Tibial artery (tissue), 4 donors: ENCODE data around the gene TSPAN15.

ENCODE experiments used
- DNase-seq, 2 donors: peaks; one replicate each; pipeline ENCODE4 v3.0.0-alpha.2; 2019
- H3K27ac ChIP-seq, 2 donors: fragments of 200-600 bp; sonication (generic) in 1 of 2; 1 replicate in 1 of 2; 2 replicates in 1 of 2; pipeline ENCODE4 v1.5.1; 2018 to 2019; ENCODE audit warnings: mild to moderate bottlenecking in 1 of 2
- H3K27me3 ChIP-seq, 2 donors: fragments of 200-600 bp; sonication (generic) in 1 of 2; one replicate each; pipeline versions ENCODE4 v1.5.1 to v1.6.0; 2016 to 2019
- H3K36me3 ChIP-seq, 3 donors: fragments of 200-600 bp; sonication (generic) in 2 of 3; one replicate each; pipeline ENCODE4 v1.5.1; 2016 to 2019; ENCODE audit warnings: mild to moderate bottlenecking in 2 of 3
- H3K4me1 ChIP-seq, 4 donors: fragments of 200-600 bp; sonication (generic) in 2 of 4; 1 replicate in 3 of 4; 2 replicates in 1 of 4; pipeline ENCODE4 v1.5.1; 2016 to 2019
- H3K4me3 ChIP-seq, 2 donors: fragments of 200-600 bp; sonication (generic) in 1 of 2; 1 replicate in 1 of 2; 2 replicates in 1 of 2; pipeline ENCODE4 v1.5.1; 2018 to 2019; ENCODE audit warnings: mild to moderate bottlenecking in 2 of 2
- H3K9me3 ChIP-seq, 3 donors: fragments of 200-600 bp; sonication (generic) in 1 of 3; one replicate each; pipeline ENCODE4 v1.5.1; 2016 to 2019
- CTCF ChIP-seq, 2 experiments: fragments of 200-600 bp in 1 of 2; fragments of 450-650 bp in 1 of 2; IDR thresholded peaks; one replicate each; pipeline ENCODE4 v1.5.1; 2017 to 2019; ENCODE audit warnings: antibody characterized with exemption in 2 of 2, mild to moderate bottlenecking in 1 of 2, moderate library complexity in 1 of 2
- intact Hi-C: fragments of 100-400 bp; cut with DNase I; formaldehyde crosslinking; loops from one replicate; pipeline ENCODE4 v1.15.0; 2023; ENCODE audit warnings: low total_unique reads

TSPAN15 gene

GRCh38 chr10:69417542-69417941 is 33.7 kb upstream of the TSPAN15 start:
- intact Hi-C loops, result loop anchor here (10.0 kb wide), 1 partner anchor 217 kb away; the partner anchor contains the start of gene FAM241B
- Histone ChIP-seq H3K4me3 (no peak overlapping the region), H3K27ac (no peak overlapping the region), H3K27me3 (no peaks in the 10 kb centered on the region), H3K4me1 (peaks cover 0 to 23% (median 12%) of the 10 kb centered on the region in 4 donors), H3K9me3 (no peaks in the 10 kb centered on the region), H3K36me3 (no peaks in the 10 kb centered on the region)
- TF ChIP-seq CTCF (IDR thresholded peaks at IDR 0.05), result no peak
- DNase-seq, result no peak

GRCh38 chr10:69418052-69418752 is 33.1 kb upstream of the TSPAN15 start:
- H3K9me3 ChIP-seq, result no peaks in the 10 kb centered on the region
- no peak overlapping the region for H3K27ac ChIP-seq
- H3K4me1 ChIP-seq, result peaks cover 0 to 16% (median 7%) of the 10 kb centered on the region in 4 donors
- no peaks in the 10 kb centered on the region for H3K27me3 ChIP-seq
- H3K4me3 ChIP-seq, result no peak overlapping the region
- intact Hi-C loops, result loop anchor here (10.0 kb wide), 1 partner anchor 217 kb away; the partner anchor contains the start of gene FAM241B
- no peak for TF ChIP-seq CTCF (IDR thresholded peaks at IDR 0.05)
- no peak for DNase-seq
- H3K36me3 ChIP-seq, result no peaks in the 10 kb centered on the region

GRCh38 chr10:69419096-69419743 is 32.0 kb upstream of the TSPAN15 start:
- Histone ChIP-seq H3K9me3 (no peaks in the 10 kb centered on the region), H3K36me3 (no peaks in the 10 kb centered on the region), H3K4me3 (no peak overlapping the region), H3K4me1 (peaks cover 0 to 13% (median 5%) of the 10 kb centered on the region in 4 donors), H3K27me3 (no peaks in the 10 kb centered on the region), H3K27ac (no peak overlapping the region)
- intact Hi-C loops, result loop anchor here (10.0 kb wide), 1 partner anchor 216 kb away; the partner anchor contains the start of gene FAM241B
- no peak for DNase-seq
- no peak for TF ChIP-seq CTCF (IDR thresholded peaks at IDR 0.05)

GRCh38 chr10:69419744-69420126 is 31.5 kb upstream of the TSPAN15 start:
- Histone ChIP-seq H3K4me3 (no peak overlapping the region), H3K9me3 (no peaks in the 10 kb centered on the region), H3K4me1 (peaks cover 0 to 13% (median 5%) of the 10 kb centered on the region in 4 donors), H3K27me3 (no peaks in the 10 kb centered on the region), H3K27ac (no peak overlapping the region), H3K36me3 (no peaks in the 10 kb centered on the region)
- no peak for TF ChIP-seq CTCF (IDR thresholded peaks at IDR 0.05)
- no peak for DNase-seq
- intact Hi-C loops, result loop anchor here (10.0 kb wide), 1 partner anchor 215 kb away; the partner anchor contains the start of gene FAM241B

GRCh38 chr10:69421611-69422308 is 29.5 kb upstream of the TSPAN15 start:
- no peak overlapping the region for H3K27ac ChIP-seq
- TF ChIP-seq CTCF (IDR thresholded peaks at IDR 0.05), result no peak

More at GRCh38 chr10:69421611-69422308, 29.5 kb upstream of the TSPAN15 start:
- DNase-seq, result no peak
- H3K4me3 ChIP-seq, result no peak overlapping the region
- no peaks in the 10 kb centered on the region for H3K36me3 ChIP-seq
- no peaks in the 10 kb centered on the region for H3K9me3 ChIP-seq
- H3K27me3 ChIP-seq, result no peaks in the 10 kb centered on the region
- H3K4me1 ChIP-seq, result peaks cover 0 to 5% (median 2%) of the 10 kb centered on the region in 4 donors
- intact Hi-C loops, result no loop called here
